GM23248 (cell line): Measurements from ENCODE around the gene YPEL3.

Source experiments
- EZH2 ChIP-seq: fragments of 200-600 bp; sonication (generic); IDR thresholded peaks from 2 replicates; pipeline ENCODE4 v1.6.1; 2018; ENCODE audit warnings: antibody characterized with exemption, mild to moderate bottlenecking; ENCODE audit not compliant: insufficient read depth, poor library complexity, severe bottlenecking
- EZH2phosphoT487 ChIP-seq: fragments of 200-600 bp; sonication (generic); IDR thresholded peaks from 2 replicates; pipeline ENCODE4 v1.6.1; 2018; ENCODE audit warnings: antibody characterized with exemption, moderate library complexity, mild to moderate bottlenecking, low read depth; ENCODE audit not compliant: insufficient read depth

- TF ChIP-seq EZH2 (no peak), EZH2phosphoT487 (no peak)
Measured at GRCh38 chr16:30094541-30095165, 1.4 kb downstream of the YPEL3 start.
